ENCODE measurements around the gene YEATS2. TPM values are rescaled to one million over a fixed set of nuclear protein-coding genes. Genes with fewer than 3 reads are reported as not detected.
"Not testable (repeated sequence)": the region's sequence is repeated elsewhere in the genome, so short reads cannot be mapped to it uniquely, and the experiment has no call there.

Gene YEATS2
- total and polyA plus RNA-seq, 2 of the 4 experiments (the other 2 are of a cell fraction), result 30.1 to 43.0 TPM

DNA sequence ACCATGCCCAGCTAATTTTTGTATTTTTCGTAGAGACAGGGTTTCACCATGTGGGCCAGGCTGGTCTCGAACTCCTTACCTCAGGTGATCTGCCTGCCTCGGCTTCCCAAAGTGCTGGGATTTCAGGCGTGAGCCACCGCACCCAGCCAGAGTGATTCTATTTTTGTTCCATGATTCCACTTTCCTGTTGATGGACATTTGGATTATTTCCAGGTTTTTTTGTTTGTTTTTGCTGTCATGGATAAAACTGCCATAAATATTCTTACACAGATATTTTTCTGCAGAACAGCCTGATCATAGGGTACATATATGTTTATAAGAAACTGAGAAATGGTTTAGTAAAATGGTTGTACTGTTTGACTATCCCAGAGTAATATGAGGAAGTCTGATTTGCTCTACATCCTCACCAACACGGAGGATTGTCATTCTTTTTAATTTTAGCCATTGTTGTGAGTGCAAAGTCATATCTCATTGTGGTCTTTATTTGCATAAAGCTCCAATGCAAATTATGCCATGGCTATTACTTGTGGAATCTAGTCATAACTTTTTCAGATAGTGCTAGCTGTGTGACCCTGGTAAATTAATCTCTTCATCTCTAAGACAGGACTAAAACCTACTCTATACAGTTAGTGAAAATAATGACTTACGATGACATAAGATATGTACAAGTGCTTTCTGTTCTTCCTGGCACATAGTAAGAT, 85.1 kb downstream of the YEATS2 start:
- H2BK120ac ChIP-seq (ENCODE audit: low read depth, low read length), result no peak overlapping the region
- H3K4ac ChIP-seq (ENCODE audit: low read depth, low read length), result no peak overlapping the region
- no peak overlapping the region for H2BK20ac ChIP-seq (ENCODE audit: low read depth, low read length)
- BruUV-seq (replicated peaks), result no TSS peak
- no peak overlapping the region for H3K9ac ChIP-seq (ENCODE audit: low read depth, low read length)
- H2AK5ac ChIP-seq (ENCODE audit: low read depth, low read length), result no peak overlapping the region
- DNase-seq, result no peak
- H3K4me3 ChIP-seq (ENCODE audit: insufficient read depth, low read depth, low read length), result no peak overlapping the region
- no peak overlapping the region for H3K56ac ChIP-seq (ENCODE audit: extremely low read depth, insufficient read depth, low read length)
- no peak overlapping the region for H3K23ac ChIP-seq (ENCODE audit: low read depth, low read length)
- no peak overlapping the region for H2AK9ac ChIP-seq (replicated peaks; ENCODE audit: low read depth, low read length, poor library complexity)
- H3K27ac ChIP-seq (ENCODE audit: insufficient read depth, low read length), result no peak overlapping the region
- peaks cover 2% of the 10 kb centered on the region; the same call in 1 of the 2 replicates for H3K4me1 ChIP-seq (ENCODE audit: control insufficient read depth, insufficient read depth, low read length)
- intact Hi-C loops (cut with micrococcal nuclease) (no loop called here), dilution Hi-C loops (cut with HindIII; ENCODE audit: low sequenced_read_pairs, unreplicated experiment) (no loop called here), in situ Hi-C loops (cut with MboI; ENCODE audit: low sequenced_read_pairs) (no loop called here)
- ChIA-PET POLR2A (ENCODE audit: unreplicated experiment) (no interaction called here), CTCF (interaction anchor here (0.6 to 1.0 kb wide), 2 partner anchors 11 to 256 kb away, joined by 4 read pairs; no protein-coding TSS in a partner anchor)
- no peak overlapping the region for H2AFZ ChIP-seq (replicated peaks; ENCODE audit: low read length, poor library complexity)
- H3K4me2 ChIP-seq (ENCODE audit: low read depth, low read length), result no peak overlapping the region
- TF ChIP-seq RCOR1 (IDR thresholded peaks at IDR 0.05; ENCODE audit: insufficient replicate concordance, low read length), result no peak
- WGBS, 2 experiments (ENCODE audit: extremely low coverage in 2 of 2, insufficient read length in 1 of 2), result 100% methylated on average over 1 of the region's 7 CpGs; no CpG with 5 or more reads in 1 of the 2 experiments
- H4K8ac ChIP-seq (ENCODE audit: low read depth in 2 of 2, low read length in 2 of 2), result no peak overlapping the region
- H2BK15ac ChIP-seq (ENCODE audit: low read depth, low read length), result no peak overlapping the region
- no peak overlapping the region for H3K18ac ChIP-seq (ENCODE audit: low read depth, low read length)
- H3K79me1 ChIP-seq (ENCODE audit: low read depth in 1 of 2, low read length in 2 of 2), result peaks cover 17 to 21% of the 10 kb centered on the region in 2 experiments
- H3K27me3 ChIP-seq (ENCODE audit: control insufficient read depth, insufficient read depth, low read length), result no peaks in the 10 kb centered on the region
- no peaks in the 10 kb centered on the region for H3K9me3 ChIP-seq (ENCODE audit: control insufficient read depth, insufficient read depth, low read length)
- H2BK5ac ChIP-seq (ENCODE audit: low read depth, low read length, poor library complexity, severe bottlenecking), result no peak overlapping the region
- H3K14ac ChIP-seq (replicated peaks; ENCODE audit: low read depth, low read length), result no peak overlapping the region
- peaks cover 42% of the 10 kb centered on the region for H3K36me3 ChIP-seq (ENCODE audit: control insufficient read depth, insufficient read depth, low read length)
- no peaks in the 10 kb centered on the region; the same call in 1 of the 2 replicates for H4K20me1 ChIP-seq (ENCODE audit: insufficient read depth, low read length)
- no peak overlapping the region for H4K5ac ChIP-seq (ENCODE audit: low read depth, low read length)
- H3K9me1 ChIP-seq (ENCODE audit: insufficient read depth, low read length), result peaks cover 8% of the 10 kb centered on the region; the same call in 1 of the 2 replicates
- no peak overlapping the region for H4K91ac ChIP-seq (ENCODE audit: insufficient read depth, low read depth, low read length)
- no peak for ATAC-seq (ENCODE audit: low read depth)

DNA sequence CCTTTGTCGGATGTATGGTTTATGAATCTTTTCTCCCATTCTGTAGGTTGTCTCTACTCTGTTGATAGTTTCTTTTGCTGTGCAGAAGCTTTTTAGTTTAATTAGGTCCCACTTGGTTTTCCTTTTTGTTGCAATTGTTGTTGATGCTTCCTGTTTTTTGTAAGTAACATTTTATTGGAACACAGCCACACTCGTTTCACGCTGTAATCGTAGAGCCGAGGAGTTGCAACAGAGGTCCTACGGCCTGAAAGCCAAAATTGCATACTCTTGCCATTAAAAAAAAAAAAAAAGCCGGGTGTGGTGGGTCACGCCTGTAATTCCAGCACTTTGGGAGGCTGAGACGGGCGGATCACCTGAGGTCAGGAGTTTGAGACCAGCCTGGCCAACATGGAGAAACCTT, 86.9 kb downstream of the YEATS2 start:
- H4K20me1 ChIP-seq (ENCODE audit: insufficient read depth, low read length); H3K4me1 ChIP-seq (ENCODE audit: control insufficient read depth, insufficient read depth, low read length); H3K9ac ChIP-seq (ENCODE audit: low read depth, low read length); in situ Hi-C loops (cut with MboI; ENCODE audit: low sequenced_read_pairs); H3K18ac ChIP-seq (ENCODE audit: low read depth, low read length); BruUV-seq (replicated peaks); H2AK5ac ChIP-seq (ENCODE audit: low read depth, low read length); DNase-seq; H2AK9ac ChIP-seq (replicated peaks; ENCODE audit: low read depth, low read length, poor library complexity); H3K27me3 ChIP-seq (ENCODE audit: control insufficient read depth, insufficient read depth, low read length); H2AFZ ChIP-seq (replicated peaks; ENCODE audit: low read length, poor library complexity); H4K91ac ChIP-seq (ENCODE audit: insufficient read depth, low read depth, low read length); H3K27ac ChIP-seq (ENCODE audit: insufficient read depth, low read length); POLR2A ChIA-PET (ENCODE audit: unreplicated experiment); H3K4me2 ChIP-seq (ENCODE audit: low read depth, low read length); H4K5ac ChIP-seq (ENCODE audit: low read depth, low read length); H3K23ac ChIP-seq (ENCODE audit: low read depth, low read length); H3K14ac ChIP-seq (replicated peaks; ENCODE audit: low read depth, low read length); dilution Hi-C loops (cut with HindIII; ENCODE audit: low sequenced_read_pairs, unreplicated experiment); H3K4me3 ChIP-seq (ENCODE audit: insufficient read depth, low read depth, low read length); ATAC-seq (ENCODE audit: low read depth); intact Hi-C loops (cut with micrococcal nuclease); H2BK15ac ChIP-seq (ENCODE audit: low read depth, low read length); H4K8ac ChIP-seq (ENCODE audit: low read depth in 2 of 2, low read length in 2 of 2); H3K4ac ChIP-seq (ENCODE audit: low read depth, low read length); H3K56ac ChIP-seq (ENCODE audit: extremely low read depth, insufficient read depth, low read length); H2BK20ac ChIP-seq (ENCODE audit: low read depth, low read length); H2BK5ac ChIP-seq (ENCODE audit: low read depth, low read length, poor library complexity, severe bottlenecking); H3K9me1 ChIP-seq (ENCODE audit: insufficient read depth, low read length); H3K9me3 ChIP-seq (ENCODE audit: control insufficient read depth, insufficient read depth, low read length); H2BK120ac ChIP-seq (ENCODE audit: low read depth, low read length); CTCF ChIA-PET: not testable (repeated sequence)
- Histone ChIP-seq H3K79me1 (ENCODE audit: low read depth in 1 of 2, low read length in 2 of 2) (peaks cover 17 to 28% of the 10 kb centered on the region in 2 experiments), H3K36me3 (ENCODE audit: control insufficient read depth, insufficient read depth, low read length) (peaks cover 37% of the 10 kb centered on the region)
- WGBS, 2 experiments (ENCODE audit: extremely low coverage in 2 of 2, insufficient read length in 1 of 2), result no CpG with 5 or more reads among the region's 10 CpGs

All from IMR-90 (cell line).